DND-41 (cell line): ENCODE data around the gene GATAD2B.

Experiments used
- EZH2 ChIP-seq: IDR thresholded peaks from 3 replicates; pipeline ENCODE4 v1.6.1; 2012; ENCODE audit warnings: borderline replicate concordance, low read depth, mild to moderate bottlenecking, moderate library complexity, low read length, inconsistent platforms; ENCODE audit not compliant: severe bottlenecking
- TF ChIP-seq, protein P1 (sequence below): IDR thresholded peaks from 2 replicates; pipeline ENCODE4 v1.5.1; 2012; ENCODE audit warnings: borderline replicate concordance, low read length, moderate library complexity, mild to moderate bottlenecking; ENCODE audit not compliant: poor library complexity, severe bottlenecking; ENCODE audit errors: extremely low read depth

DNA sequence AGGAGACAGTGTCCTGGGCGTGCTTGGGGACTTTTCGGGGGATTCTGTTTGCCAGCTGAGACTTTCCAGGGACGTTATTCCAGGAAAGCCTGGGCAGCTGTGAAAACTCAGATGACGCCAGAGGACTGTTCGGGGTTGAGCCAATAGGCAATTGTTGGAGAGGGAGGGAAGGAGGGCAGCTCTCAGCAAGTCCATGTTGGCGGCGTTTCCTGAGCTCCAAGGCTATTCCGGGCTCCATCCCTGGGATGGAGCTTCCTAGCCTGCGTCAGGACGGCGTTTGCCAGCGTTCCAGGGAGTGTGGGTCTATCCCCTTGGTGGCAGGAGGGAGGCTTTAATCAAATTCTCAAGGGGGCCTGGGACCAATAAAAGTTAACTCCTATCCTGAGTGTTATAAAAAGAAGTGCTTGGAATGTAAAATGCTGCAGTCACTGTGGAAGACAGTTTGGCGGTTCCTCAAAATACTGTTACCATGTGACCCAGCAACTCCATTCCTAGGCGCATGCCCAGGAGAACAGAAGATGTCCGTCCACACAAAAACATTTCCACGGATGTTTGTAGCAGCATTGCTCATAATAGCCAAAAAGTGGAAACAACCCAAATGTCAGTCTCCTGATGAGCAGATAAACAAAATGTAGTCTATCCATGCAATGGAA is 132.3 kb downstream of the GATAD2B start:
- TF ChIP-seq, protein P1, sequence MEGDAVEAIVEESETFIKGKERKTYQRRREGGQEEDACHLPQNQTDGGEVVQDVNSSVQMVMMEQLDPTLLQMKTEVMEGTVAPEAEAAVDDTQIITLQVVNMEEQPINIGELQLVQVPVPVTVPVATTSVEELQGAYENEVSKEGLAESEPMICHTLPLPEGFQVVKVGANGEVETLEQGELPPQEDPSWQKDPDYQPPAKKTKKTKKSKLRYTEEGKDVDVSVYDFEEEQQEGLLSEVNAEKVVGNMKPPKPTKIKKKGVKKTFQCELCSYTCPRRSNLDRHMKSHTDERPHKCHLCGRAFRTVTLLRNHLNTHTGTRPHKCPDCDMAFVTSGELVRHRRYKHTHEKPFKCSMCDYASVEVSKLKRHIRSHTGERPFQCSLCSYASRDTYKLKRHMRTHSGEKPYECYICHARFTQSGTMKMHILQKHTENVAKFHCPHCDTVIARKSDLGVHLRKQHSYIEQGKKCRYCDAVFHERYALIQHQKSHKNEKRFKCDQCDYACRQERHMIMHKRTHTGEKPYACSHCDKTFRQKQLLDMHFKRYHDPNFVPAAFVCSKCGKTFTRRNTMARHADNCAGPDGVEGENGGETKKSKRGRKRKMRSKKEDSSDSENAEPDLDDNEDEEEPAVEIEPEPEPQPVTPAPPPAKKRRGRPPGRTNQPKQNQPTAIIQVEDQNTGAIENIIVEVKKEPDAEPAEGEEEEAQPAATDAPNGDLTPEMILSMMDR = no peak
- no peak for TF ChIP-seq EZH2
